ENCODE measurements around the gene TMEM72. TPM values are rescaled to one million over a fixed set of nuclear protein-coding genes. Genes with fewer than 3 reads are reported as not detected.
A peak's percentile ranks its signal among the peaks of the same experiment; 100 is the strongest.

The TMEM72 gene
- total RNA-seq, 1 experiment from 2014 or later = not detected

- no peak overlapping the region for H3K9ac ChIP-seq (ENCODE audit: extremely low read depth, insufficient read length, low read length)
- Mint-ChIP-seq H3K4me1 (peaks cover 57 to 62% of the 10 kb centered on the region in 2 experiments), H3K4me3 (no peak overlapping the region), H3K36me3 (ENCODE audit: insufficient read depth in 1 of 3, low read depth in 3 of 3) (peaks cover 3 to 7% (median 4%) of the 10 kb centered on the region in 3 experiments; a peak in 3 of 7 replicates), H3K27me3 (ENCODE audit: low read depth) (peaks cover 7% of the 10 kb centered on the region), H3K27ac (peak overlapping the region in 2 of 3 experiments; percentile 29 to 64; a peak in 3 of 7 replicates), H3K9me3 (no peaks in the 10 kb centered on the region)
- H2BK20ac ChIP-seq (ENCODE audit: low read depth, low read length, poor library complexity, severe bottlenecking) = no peak overlapping the region
- no peak overlapping the region for H2BK15ac ChIP-seq (ENCODE audit: low read depth, low read length)
- no peak for DNase-seq
- no peak overlapping the region for H3K4ac ChIP-seq (ENCODE audit: low read depth, low read length)
- H3K9me3 ChIP-seq (ENCODE audit: control insufficient read depth, low read depth, low read length) = no peaks in the 10 kb centered on the region
- no CpG with 5 or more reads among the region's 11 CpGs for WGBS (ENCODE audit: extremely low coverage, insufficient read length, low lambda C conversion rate)
- H3K18ac ChIP-seq (ENCODE audit: insufficient read length, low read depth, low read length) = no peak overlapping the region
- H4K5ac ChIP-seq (ENCODE audit: insufficient read length, low read depth, low read length) = no peak overlapping the region
- no peak overlapping the region for H4K91ac ChIP-seq (ENCODE audit: insufficient read length, low read depth, low read length)
- H3K23me2 ChIP-seq (ENCODE audit: insufficient read length, low read depth, low read length, poor library complexity, severe bottlenecking) = no peaks in the 10 kb centered on the region
- no peak overlapping the region for H3K56ac ChIP-seq (ENCODE audit: insufficient read length, low read depth, low read length)
- H2AFZ ChIP-seq (ENCODE audit: low read length) = no peak overlapping the region
- no peak overlapping the region for H2AK5ac ChIP-seq (ENCODE audit: insufficient read length, low read length)
- no peaks in the 10 kb centered on the region for H3K79me2 ChIP-seq (ENCODE audit: insufficient read depth, low read length)
- no peak overlapping the region for H4K8ac ChIP-seq (replicated peaks; ENCODE audit: insufficient read length, low read depth, low read length)
- H3K4me2 ChIP-seq (ENCODE audit: insufficient read depth, insufficient read length, low read length) = no peak overlapping the region
- H2BK12ac ChIP-seq (ENCODE audit: insufficient read length, low read depth, low read length) = no peak overlapping the region
- no peak overlapping the region for H2BK120ac ChIP-seq (ENCODE audit: low read depth, low read length, poor library complexity, severe bottlenecking)
- no peak overlapping the region for H3T11ph ChIP-seq (ENCODE audit: low read length)
- peaks cover 11% of the 10 kb centered on the region; the same call in 1 of the 2 replicates for H3K4me1 ChIP-seq (ENCODE audit: insufficient read depth, low read length)
- H3K23ac ChIP-seq (ENCODE audit: insufficient read length, low read depth, low read length) = no peak overlapping the region
- no peak overlapping the region for H2BK5ac ChIP-seq (ENCODE audit: insufficient read length, low read length)
- no peak for TF ChIP-seq CTCF (conservative IDR thresholded peaks at IDR 0.05)
- no peaks in the 10 kb centered on the region for H3K79me1 ChIP-seq (ENCODE audit: insufficient read depth, low read depth, low read length, poor library complexity, severe bottlenecking)
- H3K27me3 ChIP-seq (ENCODE audit: insufficient read depth, low read length) = no peaks in the 10 kb centered on the region
- no peaks in the 10 kb centered on the region for H4K20me1 ChIP-seq (ENCODE audit: control insufficient read depth, insufficient read depth, insufficient read length)
- H3K27ac ChIP-seq (ENCODE audit: insufficient read length, low read depth, low read length) = no peak overlapping the region
- no peak overlapping the region for H3K14ac ChIP-seq (ENCODE audit: insufficient read depth, low read length)
These were observed 70.3 kb downstream of the TMEM72 start for GRCh38 chr10:44981172-44982113.

All from H9 (cell line).